B cell (primary cell): ENCODE results near the gene TIAM2. TPM values are rescaled to one million over a fixed set of nuclear protein-coding genes. Genes with fewer than 3 reads are reported as not detected.

Experiments used
- ATAC-seq: fragments of 200-7000 bp; cut with Tn5 transposase; one replicate; pipeline ENCODE4 v1.10.0; 2021; ENCODE audit warnings: low read depth, mild to moderate bottlenecking, moderate number of reproducible peaks, moderate library complexity
- CTCF ChIA-PET: fragments of 350-600 bp; sonication (Branson Sonifier 250); formaldehyde crosslinking; loops from one replicate; lab custom pipeline; 2021; ENCODE audit warnings: antibody characterized with exemption, inconsistent platforms; lab: Charles Lee
- POLR2A ChIA-PET: fragments of 350-600 bp; sonication (Branson Sonifier 250); formaldehyde crosslinking; loops from one replicate; lab custom pipeline; 2021; ENCODE audit warnings: antibody characterized with exemption; lab: Charles Lee
- DNase-seq: peaks from one replicate; pipeline ENCODE4 v3.0.0; 2013
- H2AFZ ChIP-seq: 2 replicates; pipeline ENCODE4 v1.6.1; 2012; ENCODE audit warnings: mild to moderate bottlenecking, low read depth, low read length; ENCODE audit not compliant: insufficient read depth, poor library complexity, severe bottlenecking
- H3K27ac ChIP-seq, 2 donors: 1 replicate in 1 of 2; 2 replicates in 1 of 2; pipeline ENCODE4 v1.5.1; 2012 to 2013; ENCODE audit warnings: low read length in 2 of 2, mild to moderate bottlenecking in 2 of 2, moderate library complexity in 1 of 2
- H3K27me3 ChIP-seq, 4 experiments: fragments of 200-600 bp in 1 of 4; sonication (generic) in 1 of 4; replicated peaks in 1 of 4; 1 replicate in 2 of 4; 2 replicates in 2 of 4; pipeline versions ENCODE4 v1.6.1 to v1.7.0; 2013 to 2016; ENCODE audit warnings: low read length in 3 of 4, mild to moderate bottlenecking in 2 of 4, mixed read lengths in 1 of 4, moderate library complexity in 1 of 4; ENCODE audit not compliant: insufficient read depth in 4 of 4, control insufficient read depth in 3 of 4; ENCODE audit errors: control extremely low read depth in 1 of 4
- H3K36me3 ChIP-seq, 2 experiments: replicated peaks in 1 of 2; 1 replicate in 1 of 2; 2 replicates in 1 of 2; pipeline versions ENCODE4 v1.6.1 to v1.7.1; 2013; ENCODE audit warnings: low read length in 1 of 2; ENCODE audit not compliant: insufficient read depth in 2 of 2, control insufficient read depth in 1 of 2; ENCODE audit errors: control extremely low read depth in 1 of 2, extremely low read depth in 1 of 2
- H3K4me1 ChIP-seq, 2 donors: fragments of 200-600 bp in 1 of 2; sonication (generic) in 1 of 2; 1 replicate in 1 of 2; 2 replicates in 1 of 2; pipeline versions ENCODE4 v1.5.1 to v1.6.1; 2013 to 2017; ENCODE audit warnings: low read length in 2 of 2; ENCODE audit not compliant: control insufficient read depth in 2 of 2, insufficient read depth in 2 of 2
- H3K4me2 ChIP-seq: replicated peaks from 2 replicates; pipeline ENCODE3; 2012; ENCODE audit warnings: mild to moderate bottlenecking, low read depth, low read length; ENCODE audit not compliant: poor library complexity, severe bottlenecking
- H3K4me3 ChIP-seq, 5 experiments: fragments of 200-600 bp in 1 of 5; sonication (generic) in 1 of 5; 1 replicate in 3 of 5; 2 replicates in 2 of 5; pipeline versions ENCODE4 v1.5.1 to v1.7.0; 2011 to 2016; ENCODE audit warnings: low read length in 4 of 5, mild to moderate bottlenecking in 4 of 5, low read depth in 2 of 5, control low read depth in 1 of 5, moderate library complexity in 1 of 5; ENCODE audit not compliant: insufficient read depth in 1 of 5; ENCODE audit errors: control extremely low read depth in 1 of 5, extremely low read depth in 1 of 5
- H3K79me2 ChIP-seq: fragments of 200-600 bp; sonication (generic); one replicate; pipeline ENCODE4 v1.6.0; 2016; ENCODE audit warnings: low read length; ENCODE audit not compliant: control insufficient read depth, insufficient read depth
- H3K9ac ChIP-seq: fragments of 200-600 bp; sonication (generic); 2 replicates; pipeline ENCODE4 v1.6.1; 2017; ENCODE audit warnings: mild to moderate bottlenecking, low read length, moderate library complexity
- H3K9me3 ChIP-seq, 3 donors: one replicate each; pipeline versions ENCODE4 v1.6.1 to v1.7.1; 2013; ENCODE audit warnings: low read length in 2 of 3; ENCODE audit not compliant: control insufficient read depth in 2 of 3, insufficient read depth in 1 of 3; ENCODE audit errors: control extremely low read depth in 1 of 3
- H4K20me1 ChIP-seq: 2 replicates; pipeline ENCODE4 v1.6.0; 2012; ENCODE audit warnings: mild to moderate bottlenecking, low read length; ENCODE audit not compliant: insufficient read depth, control insufficient read depth, poor library complexity, severe bottlenecking
- H3K27ac Mint-ChIP-seq: one replicate; pipeline ENCODE4 v1.8.0; 2021; ENCODE audit warnings: mixed read lengths
- H3K27me3 Mint-ChIP-seq: one replicate; pipeline ENCODE4 v1.8.0; 2021; ENCODE audit warnings: mixed read lengths
- H3K4me1 Mint-ChIP-seq: one replicate; pipeline ENCODE4 v1.8.0; 2021; ENCODE audit warnings: mixed read lengths
- H3K4me3 Mint-ChIP-seq: one replicate; pipeline ENCODE4 v1.8.0; 2021; ENCODE audit warnings: mixed read lengths
- H3K9me3 Mint-ChIP-seq: one replicate; pipeline ENCODE4 v1.8.0; 2022; ENCODE audit warnings: mixed read lengths; ENCODE audit not compliant: insufficient read depth
- CTCF ChIP-seq: fragments of 200-600 bp; IDR thresholded peaks from one replicate; pipeline ENCODE4 v1.8.0; 2022; ENCODE audit warnings: antibody characterized with exemption, mild to moderate bottlenecking
- EZH2 ChIP-seq: IDR thresholded peaks from 2 replicates; pipeline ENCODE4 v1.6.1; 2012; ENCODE audit warnings: borderline replicate concordance, low read depth, mild to moderate bottlenecking, moderate library complexity, low read length; ENCODE audit not compliant: insufficient read depth, poor library complexity, severe bottlenecking
- WGBS: methylation state at CpG from one replicate; pipeline ENCODE4 v1.1.5; 2013; ENCODE audit warnings: missing lambda C conversion rate; ENCODE audit not compliant: insufficient coverage; 5-methylcytosine and 5-hydroxymethylcytosine counted together
- intact Hi-C: fragments of 100-400 bp; cut with micrococcal nuclease; formaldehyde crosslinking; loops from one replicate; pipeline ENCODE4 v1.10.0; 2022
- polyA minus RNA-seq: library from RNA; depleted of rRNA, polyadenylated mRNA; stranded (reverse); fragments of >200 nt; gene quantifications from 2 replicates; pipeline ENCODE4 v1.2.3, GENCODE V29; 2012
- polyA plus RNA-seq: library from polyadenylated mRNA; depleted of rRNA; stranded (reverse); fragments of >200 nt; gene quantifications from 2 replicates; pipeline ENCODE4 v1.2.3, GENCODE V29; 2012
- total RNA-seq, 2 donors: library from RNA; stranded (reverse); fragments of 120-200 nt in 1 of 2; gene quantifications; 1 replicate in 1 of 2; 2 replicates in 1 of 2; pipeline versions ENCODE4 v1.2.3 to v1.2.4, GENCODE V29; 2013 to 2022

TIAM2 gene
- total RNA-seq, result 18.0 and 18.8 TPM in 2 replicates
- 10.4 TPM for total RNA-seq (2013)
- 6.8 and 13.1 TPM in 2 replicates for polyA plus RNA-seq
- 5.8 and 8.4 TPM in 2 replicates for polyA minus RNA-seq

- CTCF ChIA-PET, result no interaction called here
- no peaks in the 10 kb centered on the region for H3K36me3 ChIP-seq
- H3K9me3 ChIP-seq, result no peaks in the 10 kb centered on the region
- H3K27me3 Mint-ChIP-seq, result peaks cover 24% of the 10 kb centered on the region
- peaks cover 0 to 24% (median 7%) of the 10 kb centered on the region in 4 experiments for H3K27me3 ChIP-seq
- no peak within 1 kb of the TSS for H3K27ac Mint-ChIP-seq
- POLR2A ChIA-PET, result no interaction called here
- TF ChIP-seq EZH2 (no peak), CTCF (no peak)
- no peaks in the 10 kb centered on the region for H3K9me3 Mint-ChIP-seq
- H3K4me3 Mint-ChIP-seq, result peak within 1 kb of the TSS; percentile 65
- intact Hi-C loops, result no loop called here
- under 1% methylated on average over 97 of the region's 102 CpGs for WGBS
- ATAC-seq (no peak), DNase-seq (peak; percentile 10)
- no peaks in the 10 kb centered on the region for H3K79me2 ChIP-seq
- H3K4me1 Mint-ChIP-seq, result peaks cover 8% of the 10 kb centered on the region
- H4K20me1 ChIP-seq, result no peaks in the 10 kb centered on the region
- H3K4me2 ChIP-seq, result peak within 1 kb of the TSS; percentile 74
- peak within 1 kb of the TSS in 4 of 5 experiments; percentile 2 to 39 (median 28) for H3K4me3 ChIP-seq
- peak within 1 kb of the TSS; percentile 42 for H2AFZ ChIP-seq
- no peak within 1 kb of the TSS for H3K27ac ChIP-seq
- peaks cover 8% of the 10 kb centered on the region in 2 donors for H3K4me1 ChIP-seq
- H3K9ac ChIP-seq, result peak within 1 kb of the TSS; percentile 32
Measured at GRCh38 chr6:154995254-154996015, at the start of gene TIAM2. Gene TIAM2 (plus strand): TSS chr6:154995315. CDS start chr6:155129224, 133,909 bp downstream.

- H3K4me1 Mint-ChIP-seq, result peaks cover 36% of the 10 kb centered on the region
- 86% methylated on average over 7 of the region's 7 CpGs for WGBS
- H3K27ac ChIP-seq, result peak overlapping the region; percentile 5 to 75
- ChIA-PET CTCF (interaction anchor here (1.0 to 3.1 kb wide), 3 partner anchors 20 to 22 kb away, joined by 3 to 10 read pairs (median 6); no protein-coding TSS in a partner anchor), POLR2A (no interaction called here)
- TF ChIP-seq EZH2 (no peak), CTCF (no peak)
- no peaks in the 10 kb centered on the region for H3K27me3 ChIP-seq
- H3K4me3 Mint-ChIP-seq, result peak overlapping the region; percentile 46
- H3K79me2 ChIP-seq, result no peaks in the 10 kb centered on the region
- H3K4me1 ChIP-seq, result peaks cover 21 to 26% of the 10 kb centered on the region in 2 donors
- intact Hi-C loops, result loop anchor here (2.0 kb wide), 1 partner anchor 276 kb away; no protein-coding TSS in a partner anchor
- no peak overlapping the region for H2AFZ ChIP-seq
- H3K9ac ChIP-seq, result peak overlapping the region; percentile 14
- H3K9me3 ChIP-seq, result no peaks in the 10 kb centered on the region
- H3K36me3 ChIP-seq, result no peaks in the 10 kb centered on the region
- peak overlapping the region; percentile 58 for H3K4me2 ChIP-seq
- no peak overlapping the region for H3K4me3 ChIP-seq
- no peaks in the 10 kb centered on the region for H4K20me1 ChIP-seq
- no peaks in the 10 kb centered on the region for H3K27me3 Mint-ChIP-seq
- H3K9me3 Mint-ChIP-seq, result no peaks in the 10 kb centered on the region
- ATAC-seq (no peak), DNase-seq (no peak)
- H3K27ac Mint-ChIP-seq, result peak overlapping the region; percentile 95
Measured at GRCh38 chr6:154950979-154951344, 44.2 kb upstream of the TIAM2 start.
